Peyer's patch (tissue), 4 donors: ENCODE results near the gene SZT2.

Experiments
- CTCF ChIP-seq, 6 experiments: fragments of 450-650 bp in 4 of 6; fragments of 200-600 bp in 2 of 6; sonication (generic) in 1 of 6; IDR thresholded peaks; one replicate each; pipeline ENCODE4 v1.5.1; 2017 to 2019; ENCODE audit warnings: antibody characterized with exemption in 6 of 6, mild to moderate bottlenecking in 3 of 6, moderate library complexity in 1 of 6
- POLR2A ChIP-seq, 2 donors: fragments of 450-650 bp; IDR thresholded peaks; one replicate each; pipeline ENCODE4 v1.5.1; 2017; ENCODE audit warnings: antibody characterized with exemption in 2 of 2, mild to moderate bottlenecking in 2 of 2, moderate library complexity in 2 of 2

- TF ChIP-seq CTCF (IDR thresholded peaks at IDR 0.05) (no peak), POLR2A (IDR thresholded peaks at IDR 0.05) (no peak)
These were observed 37.8 kb downstream of the SZT2 start for GRCh38 chr1:43427524-43427923.
